Stimulated activated CD4-positive, alpha-beta T cell treated with anti-CD3 and anti-CD28 coated beads, Interleukin-15, amount 100 ng/mL, for 1 hour (primary cell): ENCODE measurements around the gene OTOF.
"Not testable (repeated sequence)": the region's sequence is repeated elsewhere in the genome, so short reads cannot be mapped to it uniquely, and the experiment has no call there.

ENCODE experiments used
- DNase-seq, 2 donors: peaks; one replicate each; pipeline ENCODE4 v3.0.0-alpha.2; 2020; ENCODE audit warnings: low read depth in 1 of 2, low spot score in 1 of 2

The OTOF gene

DNA sequence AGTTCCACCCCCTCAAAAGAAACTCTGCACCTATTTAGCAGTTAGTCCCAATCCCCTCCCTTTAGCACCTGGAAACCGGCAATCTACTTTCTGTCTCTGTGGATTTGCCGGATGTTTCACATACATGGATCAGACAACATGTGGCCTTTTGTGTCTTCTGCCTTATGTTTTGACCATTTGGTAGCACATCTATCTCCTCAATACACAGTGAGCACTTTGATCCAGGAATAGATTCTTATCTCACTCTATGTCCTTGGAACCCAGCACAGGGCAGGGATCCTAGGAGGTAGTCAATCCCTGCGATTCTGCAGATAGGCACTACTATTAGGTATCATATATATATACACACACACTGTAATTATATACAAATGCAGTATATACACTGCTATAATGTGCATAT lies 3.8 kb upstream of the OTOF start:
- no peak for DNase-seq

GRCh38 chr2:26480566-26481423 lies 2.9 kb upstream of the OTOF start:
- no peak for DNase-seq

DNA sequence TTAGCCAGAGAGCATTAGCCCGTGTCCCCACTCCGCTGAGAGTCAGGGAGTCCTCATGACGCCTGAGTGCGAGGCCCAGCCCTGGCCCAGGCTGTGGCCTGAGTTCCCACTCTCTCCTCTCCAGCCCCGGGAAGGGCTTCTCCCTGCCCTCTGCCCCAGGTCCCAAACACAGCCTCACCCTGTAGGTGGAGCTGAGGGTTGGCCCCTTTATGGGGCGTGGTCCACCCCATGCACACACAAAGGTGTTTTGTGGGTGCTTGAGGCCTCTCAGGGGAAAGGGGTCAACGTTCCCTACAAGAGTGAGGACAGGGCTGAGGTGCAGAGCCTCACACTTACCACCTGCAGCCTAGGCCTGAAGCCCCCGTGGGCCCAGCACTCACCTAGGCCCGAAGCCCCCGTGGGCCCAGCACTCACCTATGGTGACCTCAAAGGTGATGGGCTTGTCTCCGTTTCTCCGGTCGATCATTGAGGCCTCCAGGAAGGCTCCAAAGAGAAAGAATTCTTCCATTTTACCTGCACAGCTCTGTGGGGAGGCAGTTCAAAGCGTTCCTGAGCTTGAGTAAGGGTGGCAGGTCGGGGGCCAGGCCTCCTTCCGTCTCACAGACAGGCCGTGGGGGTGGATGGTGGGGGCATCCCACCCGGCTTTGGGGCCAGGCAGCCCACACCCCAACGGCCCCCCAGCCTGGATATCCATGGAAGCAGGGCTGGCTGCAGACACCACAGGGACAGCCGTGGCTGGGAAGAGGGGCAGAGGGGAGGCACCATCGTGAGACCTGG lies 2.1 kb upstream of the OTOF start:
- no peak for DNase-seq

GRCh38 chr2:26479131-26479788 lies 1.3 kb upstream of the OTOF start:
- no peak for DNase-seq

DNA sequence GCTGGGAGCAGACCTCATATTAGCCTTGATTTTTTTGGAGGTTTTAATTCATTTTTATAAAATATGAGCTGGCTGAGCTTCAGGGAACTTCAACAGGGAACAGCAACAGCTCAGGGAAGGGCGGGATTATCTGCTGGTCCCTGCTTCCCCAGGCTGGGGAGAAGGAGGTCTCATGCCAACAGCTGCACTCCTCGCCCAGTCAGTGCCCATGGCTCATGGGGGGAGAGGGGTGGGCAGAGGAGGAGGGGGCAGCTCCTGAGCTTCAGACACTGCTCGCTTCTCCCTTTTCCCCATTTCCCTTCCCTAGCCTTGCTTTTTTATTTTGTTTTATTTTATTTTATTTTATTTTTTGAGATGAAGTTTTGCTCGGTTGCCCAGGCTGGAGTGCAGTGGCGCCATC lies 442 bp upstream of the OTOF start:
- DNase-seq, result no peak

- no peak for DNase-seq
These were observed 606 bp downstream of the OTOF start for GRCh38 chr2:26477126-26477910.

GRCh38 chr2:26475832-26476501 lies 2.0 kb downstream of the OTOF start:
- no peak for DNase-seq

DNA sequence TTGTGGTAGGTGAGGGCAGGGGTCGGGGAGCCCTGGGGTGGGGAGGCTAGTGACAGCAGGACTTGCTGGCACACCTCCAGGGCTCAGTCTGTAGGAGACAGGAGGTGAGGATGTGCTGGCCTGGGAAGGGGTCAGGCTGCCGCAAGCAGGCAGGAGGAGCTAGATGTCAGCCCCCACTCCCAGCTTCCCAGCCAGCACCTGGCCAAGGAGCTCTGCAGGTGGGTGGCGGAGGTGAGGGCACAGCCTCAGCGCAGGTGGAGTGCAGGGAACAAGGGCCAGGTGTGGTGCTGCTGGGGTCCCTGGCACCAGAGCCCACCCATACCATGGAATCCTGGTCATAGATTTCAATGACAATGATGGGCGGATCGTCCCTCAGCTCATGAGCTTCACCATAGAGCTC lies 2.9 kb downstream of the OTOF start:
- no peak for DNase-seq

DNA sequence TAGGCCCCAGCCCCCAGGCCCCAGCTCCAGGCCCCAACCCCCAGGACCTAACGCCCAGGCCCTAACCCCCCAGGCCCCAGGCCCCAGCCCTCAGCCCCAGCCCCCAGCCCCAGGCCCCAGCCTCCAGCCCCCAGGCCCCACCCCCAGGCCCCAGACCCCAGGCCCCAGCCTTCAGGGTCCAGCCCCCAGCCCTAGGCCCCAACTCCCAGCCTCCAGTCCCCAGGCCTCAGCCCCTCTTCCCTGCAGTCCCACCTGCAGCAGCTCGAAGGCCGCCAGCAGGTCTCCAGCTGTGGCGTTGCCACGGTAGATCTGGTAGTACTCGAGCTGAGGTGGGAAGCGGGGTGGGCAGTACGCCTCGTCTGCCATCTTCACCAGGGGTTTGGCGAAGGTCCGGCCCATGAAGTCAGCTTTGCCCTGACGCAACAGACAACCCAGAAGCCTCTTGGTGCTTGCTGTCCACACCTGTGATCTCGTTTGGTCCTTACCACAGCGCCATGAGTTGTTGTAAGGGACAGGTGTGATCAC lies 3.6 kb downstream of the OTOF start:
- no peak for DNase-seq

GRCh38 chr2:26473796-26474195 lies 4.1 kb downstream of the OTOF start:
- no peak for DNase-seq

GRCh38 chr2:26472821-26473655 lies 4.9 kb downstream of the OTOF start:
- no peak for DNase-seq

GRCh38 chr2:26471766-26472706 lies 5.9 kb downstream of the OTOF start:
- DNase-seq, result no peak

DNA sequence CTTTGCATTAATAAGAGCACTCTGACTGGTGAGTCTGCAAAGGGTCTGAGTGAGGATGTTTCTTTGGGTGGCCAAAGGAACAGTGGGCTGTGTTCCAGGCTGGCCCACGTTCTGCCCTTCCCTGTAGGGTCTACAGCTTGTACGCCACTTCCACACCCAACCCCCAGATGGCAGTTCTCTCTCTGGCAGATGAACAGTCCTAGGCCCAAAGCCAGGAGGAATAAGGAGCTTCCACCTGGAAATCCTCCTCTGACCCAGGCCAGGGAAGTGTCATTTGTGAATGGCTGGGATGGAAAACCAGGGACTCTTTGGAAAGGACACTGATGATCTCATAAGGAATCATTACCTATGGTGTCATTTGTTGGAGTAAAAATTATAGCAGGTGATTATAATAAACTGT lies 6.6 kb downstream of the OTOF start:
- no peak for DNase-seq

DNA sequence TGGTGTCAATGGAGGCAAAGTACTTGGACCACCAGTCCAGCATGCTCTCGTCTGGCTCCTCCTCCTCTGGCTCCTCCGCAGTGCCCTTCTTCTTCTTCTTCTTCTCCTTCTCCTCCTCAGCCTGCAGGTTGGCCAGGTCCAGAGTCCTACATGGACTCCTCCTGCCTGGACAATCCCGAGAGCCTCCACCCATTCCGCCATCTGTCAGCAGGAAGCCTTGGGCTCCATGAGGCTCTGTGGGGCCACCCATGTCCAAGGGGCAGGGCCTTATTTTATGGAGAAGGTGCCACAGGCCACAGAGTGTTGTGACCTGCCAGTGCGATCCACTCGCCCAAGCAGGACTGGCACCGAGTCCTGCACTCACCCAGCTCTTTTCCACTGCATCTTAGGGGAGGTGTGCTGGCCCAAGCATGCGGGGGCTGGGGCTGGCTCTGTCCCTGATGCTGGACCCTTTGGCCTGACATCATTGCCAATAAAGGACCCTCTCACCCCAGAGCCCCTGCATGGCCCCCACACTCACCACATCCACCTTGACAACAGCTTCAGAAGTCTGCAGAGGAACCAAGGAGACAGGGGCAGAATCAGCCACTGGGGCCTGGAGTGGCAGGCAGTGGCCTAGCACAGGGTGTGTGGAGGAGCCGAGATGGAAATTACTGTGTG lies 7.2 kb downstream of the OTOF start:
- DNase-seq, result no peak

- no peak for DNase-seq
These were observed 8.0 kb downstream of the OTOF start for GRCh38 chr2:26469955-26470354.

GRCh38 chr2:26469092-26469710 lies 8.7 kb downstream of the OTOF start:
- peak in 1 of 2 donors; percentile 48 for DNase-seq

DNA sequence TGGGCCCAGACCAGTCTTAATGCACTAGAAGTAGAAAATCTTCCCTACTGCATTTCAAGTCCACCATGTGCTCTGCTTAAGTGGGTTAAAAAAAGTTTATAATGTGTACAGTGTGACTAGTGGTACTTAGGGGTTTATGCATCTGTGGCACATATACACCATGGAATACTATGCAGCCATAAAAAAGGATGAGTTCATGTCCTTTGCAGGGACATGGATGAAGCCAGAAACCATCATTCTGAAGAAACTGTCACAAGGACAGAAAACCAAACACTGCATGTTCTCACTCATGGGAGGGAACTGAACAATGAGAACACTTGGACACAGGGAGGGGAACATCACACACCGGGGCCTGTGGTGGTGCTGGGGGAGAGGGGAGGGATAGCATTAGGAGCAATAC lies 9.4 kb downstream of the OTOF start:
- not testable (repeated sequence) for DNase-seq
